GM12874 (cell line): ENCODE results near the gene IL1RL2.

Source experiments
- TF ChIP-seq, protein P1 (sequence below): IDR thresholded peaks from 2 replicates; pipeline ENCODE4 v1.5.1; 2011; ENCODE audit warnings: low read depth, mild to moderate bottlenecking, control low read depth, low read length, moderate library complexity; ENCODE audit not compliant: insufficient read depth

The IL1RL2 gene

GRCh38 chr2:102286041-102286440 lies 99.2 kb downstream of the IL1RL2 start:
- TF ChIP-seq, protein P1, sequence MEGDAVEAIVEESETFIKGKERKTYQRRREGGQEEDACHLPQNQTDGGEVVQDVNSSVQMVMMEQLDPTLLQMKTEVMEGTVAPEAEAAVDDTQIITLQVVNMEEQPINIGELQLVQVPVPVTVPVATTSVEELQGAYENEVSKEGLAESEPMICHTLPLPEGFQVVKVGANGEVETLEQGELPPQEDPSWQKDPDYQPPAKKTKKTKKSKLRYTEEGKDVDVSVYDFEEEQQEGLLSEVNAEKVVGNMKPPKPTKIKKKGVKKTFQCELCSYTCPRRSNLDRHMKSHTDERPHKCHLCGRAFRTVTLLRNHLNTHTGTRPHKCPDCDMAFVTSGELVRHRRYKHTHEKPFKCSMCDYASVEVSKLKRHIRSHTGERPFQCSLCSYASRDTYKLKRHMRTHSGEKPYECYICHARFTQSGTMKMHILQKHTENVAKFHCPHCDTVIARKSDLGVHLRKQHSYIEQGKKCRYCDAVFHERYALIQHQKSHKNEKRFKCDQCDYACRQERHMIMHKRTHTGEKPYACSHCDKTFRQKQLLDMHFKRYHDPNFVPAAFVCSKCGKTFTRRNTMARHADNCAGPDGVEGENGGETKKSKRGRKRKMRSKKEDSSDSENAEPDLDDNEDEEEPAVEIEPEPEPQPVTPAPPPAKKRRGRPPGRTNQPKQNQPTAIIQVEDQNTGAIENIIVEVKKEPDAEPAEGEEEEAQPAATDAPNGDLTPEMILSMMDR: no peak

- TF ChIP-seq, protein P1: no peak
These were observed 102.3 kb downstream of the IL1RL2 start for GRCh38 chr2:102289129-102289528.
